Hepatocyte (in vitro differentiated cells): ENCODE results near the gene IRX2. TPM values are rescaled to one million over a fixed set of nuclear protein-coding genes. Genes with fewer than 3 reads are reported as not detected.

Experiments
- DNase-seq: peaks from one replicate; pipeline ENCODE4 v3.0.0-alpha.2; 2016; ENCODE audit warnings: low spot score
- H2AFZ ChIP-seq: fragments of 200-600 bp; sonication (generic); 2 replicates; pipeline ENCODE4 v1.6.0; 2016; ENCODE audit warnings: antibody characterized with exemption, mild to moderate bottlenecking
- H3K27ac ChIP-seq: fragments of 200-600 bp; sonication (generic); 2 replicates; pipeline ENCODE4 v1.5.1; 2016; ENCODE audit warnings: mild to moderate bottlenecking
- H3K27me3 ChIP-seq: fragments of 200-600 bp; sonication (generic); 2 replicates; pipeline ENCODE4 v1.6.1; 2016
- H3K36me3 ChIP-seq: fragments of 200-600 bp; sonication (generic); replicated peaks from 2 replicates; pipeline ENCODE4 v1.5.1; 2016; ENCODE audit warnings: low read depth; ENCODE audit not compliant: insufficient read depth
- H3K4me1 ChIP-seq: fragments of 200-600 bp; sonication (generic); 2 replicates; pipeline ENCODE4 v1.5.1; 2016; ENCODE audit warnings: mild to moderate bottlenecking, moderate library complexity; ENCODE audit not compliant: insufficient read depth
- H3K4me2 ChIP-seq: fragments of 200-600 bp; sonication (generic); 2 replicates; pipeline ENCODE4 v1.6.0; 2016
- H3K4me3 ChIP-seq: fragments of 200-600 bp; sonication (generic); 2 replicates; pipeline ENCODE4 v1.5.1; 2016; ENCODE audit warnings: mild to moderate bottlenecking
- H3K79me2 ChIP-seq: fragments of 200-600 bp; sonication (generic); 2 replicates; pipeline ENCODE4 v1.6.0; 2017; ENCODE audit warnings: mild to moderate bottlenecking
- H3K9me2 ChIP-seq: fragments of 200-600 bp; sonication (generic); replicated peaks from 2 replicates; pipeline ENCODE4 v1.6.0; 2017; ENCODE audit warnings: mild to moderate bottlenecking; ENCODE audit not compliant: insufficient read depth
- H3K9me3 ChIP-seq: fragments of 200-600 bp; sonication (generic); 2 replicates; pipeline ENCODE4 v1.5.1; 2016; ENCODE audit warnings: low read depth, mild to moderate bottlenecking
- H4K20me1 ChIP-seq: fragments of 200-600 bp; sonication (generic); 2 replicates; pipeline ENCODE4 v1.6.0; 2016; ENCODE audit warnings: mild to moderate bottlenecking; ENCODE audit not compliant: insufficient read depth, poor library complexity, severe bottlenecking
- CTCF ChIP-seq: fragments of 200-600 bp; sonication (generic); IDR thresholded peaks from 2 replicates; pipeline ENCODE4 v1.5.1; 2016; ENCODE audit warnings: antibody characterized with exemption, mild to moderate bottlenecking; ENCODE audit not compliant: poor library complexity
- EZH2 ChIP-seq: fragments of 200-600 bp; sonication (generic); IDR thresholded peaks from 2 replicates; pipeline ENCODE4 v1.6.1; 2016; ENCODE audit warnings: antibody characterized with exemption, mild to moderate bottlenecking, borderline replicate concordance
- EZH2phosphoT487 ChIP-seq: fragments of 200-600 bp; sonication (generic); IDR thresholded peaks from one replicate; pipeline ENCODE4 v1.6.1; 2018; ENCODE audit warnings: antibody characterized with exemption, mild to moderate bottlenecking, low read depth, moderate library complexity; ENCODE audit not compliant: unreplicated experiment, severe bottlenecking
- WGBS: methylation state at CpG from one replicate; pipeline ENCODE4 v1.1.6; 2016; ENCODE audit warnings: low lambda C conversion rate; ENCODE audit errors: missing lambda C conversion rate; 5-methylcytosine and 5-hydroxymethylcytosine counted together
- polyA plus RNA-seq: library from polyadenylated mRNA; unstranded; fragments of >200 nt; fragmentation: Nextera tagmentation; extraction: Ambion mirVana; gene quantifications from 2 replicates; pipeline ENCODE4 v1.2.1, GENCODE V29; 2016
- total RNA-seq: library from RNA; depleted of rRNA; stranded (reverse); fragments of >200 nt; gene quantifications from 2 replicates; pipeline ENCODE4 v1.2.3, GENCODE V29; 2014

The IRX2 gene
- total and polyA plus RNA-seq, 2 experiments from 2014 or later: 6.0 to 7.8 TPM

- Histone ChIP-seq H3K79me2 (no peaks in the 10 kb centered on the region), H3K27ac (no peak overlapping the region), H3K9me2 (no peaks in the 10 kb centered on the region), H2AFZ (no peak overlapping the region), H3K4me2 (no peak overlapping the region), H3K27me3 (peaks cover 20% of the 10 kb centered on the region), H4K20me1 (no peaks in the 10 kb centered on the region), H3K4me3 (no peak overlapping the region), H3K9me3 (no peaks in the 10 kb centered on the region), H3K4me1 (no peaks in the 10 kb centered on the region), H3K36me3 (no peaks in the 10 kb centered on the region)
- no peak for TF ChIP-seq EZH2phosphoT487
- TF ChIP-seq CTCF: no peak
- no peak for TF ChIP-seq EZH2
- WGBS: 88% methylated on average over 12 of the region's 12 CpGs
- DNase-seq: no peak
Observed at GRCh38 chr5:2724031-2724581, 27.4 kb downstream of the IRX2 start.

GRCh38 chr5:2722901-2723300 is 28.6 kb downstream of the IRX2 start:
- Histone ChIP-seq H3K9me3 (no peaks in the 10 kb centered on the region), H3K27ac (no peak overlapping the region), H3K4me2 (no peak overlapping the region), H3K27me3 (peaks cover 20% of the 10 kb centered on the region), H3K36me3 (no peaks in the 10 kb centered on the region), H3K4me3 (no peak overlapping the region), H2AFZ (no peak overlapping the region), H3K4me1 (no peaks in the 10 kb centered on the region), H3K79me2 (no peaks in the 10 kb centered on the region), H4K20me1 (no peaks in the 10 kb centered on the region), H3K9me2 (no peaks in the 10 kb centered on the region)
- TF ChIP-seq EZH2phosphoT487 (no peak), CTCF (no peak), EZH2 (no peak)
- no peak for DNase-seq
- WGBS: 90% methylated on average over 7 of the region's 7 CpGs

GRCh38 chr5:2721385-2722138 is 29.9 kb downstream of the IRX2 start:
- Histone ChIP-seq H3K4me1 (no peaks in the 10 kb centered on the region), H2AFZ (no peak overlapping the region), H3K36me3 (no peaks in the 10 kb centered on the region), H3K27me3 (peaks cover 13% of the 10 kb centered on the region), H3K9me2 (no peaks in the 10 kb centered on the region), H3K27ac (no peak overlapping the region), H3K9me3 (no peaks in the 10 kb centered on the region), H3K79me2 (no peaks in the 10 kb centered on the region), H3K4me3 (no peak overlapping the region), H4K20me1 (no peaks in the 10 kb centered on the region), H3K4me2 (no peak overlapping the region)
- WGBS: 89% methylated on average over 7 of the region's 7 CpGs
- DNase-seq: no peak
- TF ChIP-seq EZH2 (no peak), CTCF (no peak), EZH2phosphoT487 (no peak)
